GM12878 (cell line): ENCODE results near the gene PDCD1LG2. TPM values are rescaled to one million over a fixed set of nuclear protein-coding genes. Genes with fewer than 3 reads are reported as not detected.

Experiments
- ATAC-seq: fragments of 200-7000 bp; cut with Tn5 transposase; 3 replicates; pipeline ENCODE4 v1.9.1; 2020; ENCODE audit warnings: mild to moderate bottlenecking, moderate library complexity
- BruUV-seq: library from RNA; stranded (reverse); fragments of 400-500 nt; replicated peaks from 2 replicates; lab custom pipeline; 2021; lab: Mats Ljungman, UMichigan
- CTCF ChIA-PET: fragments of 300-600 bp; sonication (Branson Sonifier 250); formaldehyde crosslinking; extraction: SDS; loops from one replicate; lab custom pipeline; 2021; ENCODE audit warnings: inconsistent platforms; lab: Yijun Ruan, JAX
- POLR2A ChIA-PET: fragments of 350-600 bp; formaldehyde crosslinking; extraction: SDS; loops from one replicate; lab custom pipeline; 2021; ENCODE audit warnings: inconsistent platforms; lab: Charles Lee
- RAD21 ChIA-PET: fragments of 300-600 bp; sonication (Branson Sonifier 250); formaldehyde crosslinking; loops from one replicate; lab custom pipeline; 2023; ENCODE audit warnings: antibody characterized with exemption; ENCODE audit not compliant: unreplicated experiment; lab: Charles Lee
- SMC1A ChIA-PET: fragments of 300-600 bp; sonication (Branson Sonifier 250); formaldehyde crosslinking; loops from one replicate; lab custom pipeline; 2023; ENCODE audit not compliant: unreplicated experiment, uncharacterized antibody; lab: Charles Lee
- DNase-seq: peaks from one replicate; pipeline ENCODE4 v3.0.0-alpha.2; 2011; ENCODE audit warnings: low read depth, low spot score
- FAIRE-seq: peaks from 3 replicates; lab custom pipeline; 2011; peaks lifted over from hg19 to GRCh38; lab: Jason Lieb, UNC
- H2AFZ ChIP-seq: 2 replicates; pipeline ENCODE4 v1.6.0; 2011; ENCODE audit warnings: low read depth, low read length, control low read depth; ENCODE audit not compliant: control insufficient read depth
- H3K27ac ChIP-seq: 2 replicates; pipeline ENCODE4 v1.5.1; 2011; ENCODE audit warnings: control low read depth; ENCODE audit not compliant: control insufficient read depth, insufficient read depth
- H3K27me3 ChIP-seq, 2 experiments: replicated peaks in 1 of 2; 2 replicates each; pipeline versions ENCODE4 v1.6.0 to v1.6.1; 2011; ENCODE audit warnings: low read length in 1 of 2; ENCODE audit not compliant: control insufficient read depth in 2 of 2, insufficient read depth in 2 of 2
- H3K36me3 ChIP-seq, 2 experiments: 2 replicates each; pipeline ENCODE4 v1.5.1; 2011; ENCODE audit warnings: low read length in 1 of 2; ENCODE audit not compliant: control insufficient read depth in 2 of 2, insufficient read depth in 2 of 2
- H3K4me1 ChIP-seq: 2 replicates; pipeline ENCODE4 v1.6.1; 2011; ENCODE audit warnings: mild to moderate bottlenecking, low read length, moderate library complexity, mixed read lengths; ENCODE audit not compliant: control insufficient read depth, insufficient read depth
- H3K4me2 ChIP-seq: 2 replicates; pipeline ENCODE4 v1.6.0; 2011; ENCODE audit warnings: control low read depth; ENCODE audit not compliant: control insufficient read depth, insufficient read depth
- H3K4me3 ChIP-seq: fragments of 200-600 bp; sonication (generic); 2 replicates; pipeline ENCODE4 v1.5.1; 2016
- H3K79me2 ChIP-seq: 2 replicates; pipeline ENCODE4 v1.6.0; 2011; ENCODE audit warnings: low read length; ENCODE audit not compliant: control insufficient read depth, insufficient read depth
- H3K9ac ChIP-seq: 2 replicates; pipeline ENCODE4 v1.8.0; 2011; ENCODE audit warnings: low read length, control low read depth, mixed read lengths; ENCODE audit not compliant: control insufficient read depth, insufficient read depth
- H3K9me3 ChIP-seq: replicated peaks from 3 replicates; pipeline ENCODE4 v1.5.1; 2011; ENCODE audit warnings: mild to moderate bottlenecking, low read length; ENCODE audit not compliant: control insufficient read depth, insufficient read depth
- H4K20me1 ChIP-seq: 2 replicates; pipeline ENCODE4 v1.6.0; 2011; ENCODE audit not compliant: control insufficient read depth, insufficient read depth
- ASH2L ChIP-seq: fragments of 300-600, 200-600 bp; sonication (generic); IDR thresholded peaks from 2 replicates; pipeline ENCODE4 v1.6.1; 2017; ENCODE audit warnings: low read depth, mild to moderate bottlenecking, borderline replicate concordance
- EGR1 ChIP-seq, 2 experiments: IDR thresholded peaks; 1 replicate in 1 of 2; 2 replicates in 1 of 2; pipeline ENCODE4 v1.6.1; 2011 to 2012; ENCODE audit warnings: low read depth in 2 of 2, low read length in 2 of 2, borderline replicate concordance in 1 of 2, mild to moderate bottlenecking in 1 of 2, moderate library complexity in 1 of 2
- ELK1 ChIP-seq: IDR thresholded peaks from 2 replicates; pipeline ENCODE4 v1.6.1; 2012; ENCODE audit warnings: low read depth, low read length, improper control_type of control experiment
- FOXK2 ChIP-seq: fragments of 450-650 bp; IDR thresholded peaks from 2 replicates; pipeline ENCODE4 v1.6.1; 2017; ENCODE audit warnings: mild to moderate bottlenecking, moderate library complexity
- FOXM1 ChIP-seq: IDR thresholded peaks from 2 replicates; pipeline ENCODE4 v1.6.1; 2012; ENCODE audit warnings: low read depth, mild to moderate bottlenecking, inconsistent platforms, low read length, moderate library complexity
- LARP7 ChIP-seq: fragments of 450-650 bp; IDR thresholded peaks from 2 replicates; pipeline ENCODE4 v1.6.1; 2017; ENCODE audit warnings: mild to moderate bottlenecking
- MTA3 ChIP-seq: IDR thresholded peaks from 2 replicates; pipeline ENCODE4 v1.6.1; 2012; ENCODE audit warnings: low read length, inconsistent platforms, borderline replicate concordance
- NBN ChIP-seq: fragments of 450-650 bp; IDR thresholded peaks from 2 replicates; pipeline ENCODE4 v1.6.1; 2016
- RCOR1 ChIP-seq: conservative IDR thresholded peaks from 2 replicates; pipeline ENCODE4 v1.6.1; 2012; ENCODE audit warnings: low read depth, low read length, improper control_type of control experiment
- SMARCA5 ChIP-seq: fragments of 450-650 bp; IDR thresholded peaks from 2 replicates; pipeline ENCODE4 v1.6.1; 2017; ENCODE audit warnings: mild to moderate bottlenecking
- STAT3 ChIP-seq: IDR thresholded peaks from 2 replicates; pipeline ENCODE4 v1.6.1; 2011; ENCODE audit warnings: low read depth, low read length, improper control_type of control experiment
- TBL1XR1 ChIP-seq: IDR thresholded peaks from 2 replicates; pipeline ENCODE4 v1.6.1; 2012; ENCODE audit warnings: low read depth, low read length, improper control_type of control experiment
- YY1 ChIP-seq: IDR thresholded peaks from 2 replicates; pipeline ENCODE4 v1.6.1; 2011; ENCODE audit warnings: low read depth, mild to moderate bottlenecking, low read length
- WGBS: methylation state at CpG from one replicate; pipeline ENCODE4 v1.1.6; 2016; ENCODE audit warnings: low lambda C conversion rate; ENCODE audit not compliant: insufficient replicate concordance, insufficient coverage; ENCODE audit errors: missing lambda C conversion rate; 5-methylcytosine and 5-hydroxymethylcytosine counted together
- in situ Hi-C: fragments of 300-500 bp; cut with MboI; formaldehyde crosslinking; loops from 9 replicates; pipeline ENCODE4 v1.14.3; 2018; ENCODE audit warnings: mixed read lengths
- intact Hi-C: fragments of 100-400 bp; cut with micrococcal nuclease; formaldehyde crosslinking; loops from one replicate; pipeline ENCODE4 v1.14.2; 2022; ENCODE audit not compliant: unreplicated experiment
- polyA plus RNA-seq, 11 experiments: library from polyadenylated mRNA; depleted of rRNA in 4 of 11; unstranded in 6 of 11; stranded (reverse) in 5 of 11; fragments of >200 nt; fragmentation: Nextera tagmentation in 4 of 11; fragmentation: Illumina TruSeq in 1 of 11; extraction: Ambion mirVana in 4 of 11; extraction: Trizol in 1 of 11; gene quantifications; 1 replicate in 1 of 11; 2 replicates in 10 of 11; pipeline versions ENCODE4 v1.2.1 to v1.2.3, GENCODE V29; 2011 to 2016; ENCODE audit warnings: inconsistent platforms in 2 of 11, missing spikeins in 2 of 11, low read depth in 1 of 11
- total RNA-seq, 4 experiments: library from RNA; depleted of rRNA in 3 of 4; stranded (reverse); fragments of >200 nt in 3 of 4; fragmentation: Illumina TruSeq in 1 of 4; extraction: Trizol in 1 of 4; gene quantifications; 2 replicates each; pipeline versions ENCODE4 v1.2.1 to v1.2.3, GENCODE V29; 2013 to 2021
- TF ChIP-seq, protein P1 (sequence below): fragments of 450-650 bp; IDR thresholded peaks from 2 replicates; pipeline ENCODE4 v1.6.1; 2017; ENCODE audit warnings: borderline replicate concordance

The PDCD1LG2 gene
- total and polyA plus RNA-seq, 10 of the 15 experiments (the other 5 are each of a cell fraction or from before 2014, with no cell fraction given), result 1.5 to 37.3 (median 3.0) TPM

- Histone ChIP-seq H3K4me3 (no peak overlapping the region), H2AFZ (no peak overlapping the region), H3K4me2 (no peak overlapping the region), H3K9me3 (no peaks in the 10 kb centered on the region), H3K4me1 (peaks cover 6% of the 10 kb centered on the region; the same call in 1 of the 2 replicates), H4K20me1 (no peaks in the 10 kb centered on the region), H3K27ac (no peak overlapping the region), H3K27me3 (no peaks in the 10 kb centered on the region), H3K36me3 (no peaks in the 10 kb centered on the region; a peak in 1 of 4 replicates), H3K9ac (no peak overlapping the region), H3K79me2 (no peaks in the 10 kb centered on the region)
- 78% methylated on average over 4 of the region's 4 CpGs for whole genome bisulfite sequencing
- FAIRE-seq (no peak), ATAC-seq (no peak), DNase-seq (no peak)
- in situ Hi-C loops (no loop called here), intact Hi-C loops (no loop called here)
- ChIA-PET RAD21 (interaction anchor here (1.0 kb wide), 1 partner anchor 32 kb away, joined by 3 read pairs; no protein-coding TSS in a partner anchor), CTCF (interaction anchor here (1.0 to 1.5 kb wide), 2 partner anchors 17 to 21 kb away, joined by 3 to 5 read pairs; no protein-coding TSS in a partner anchor), POLR2A (interaction anchor here (1.7 kb wide), 1 partner anchor 21 kb away, joined by 9 read pairs; no protein-coding TSS in a partner anchor), SMC1A (interaction anchor here (0.7 to 25.5 kb wide), 7 partner anchors 7 to 87 kb away, joined by 3 to 389 read pairs (median 3); no protein-coding TSS in a partner anchor)
- no TSS peak for BruUV-seq
- no peak for TF ChIP-seq TBL1XR1
- no peak for TF ChIP-seq LARP7
- TF ChIP-seq YY1, result no peak
- TF ChIP-seq ASH2L, result no peak
Observed at GRCh38 chr9:5551368-5552150, 41.2 kb downstream of the PDCD1LG2 start.

GRCh38 chr9:5552301-5552700 lies 42.0 kb downstream of the PDCD1LG2 start:
- Histone ChIP-seq H3K36me3 (peaks cover 0 to under 1% of the 10 kb centered on the region in 2 experiments; a peak in 1 of 4 replicates), H3K4me2 (no peak overlapping the region), H3K4me1 (peaks cover 7% of the 10 kb centered on the region), H3K27me3 (no peaks in the 10 kb centered on the region), H3K4me3 (no peak overlapping the region), H3K9me3 (no peaks in the 10 kb centered on the region), H3K9ac (no peak overlapping the region), H3K27ac (no peak overlapping the region), H2AFZ (no peak overlapping the region), H3K79me2 (no peaks in the 10 kb centered on the region), H4K20me1 (no peaks in the 10 kb centered on the region)
- CTCF ChIA-PET, result interaction anchor here (1.0 to 1.5 kb wide), 3 partner anchors 12 to 21 kb away, joined by 3 to 5 read pairs (median 3); no protein-coding TSS in a partner anchor
- FAIRE-seq (no peak), DNase-seq (no peak), ATAC-seq (no peak)
- POLR2A ChIA-PET, result interaction anchor here (1.0 to 1.7 kb wide), 3 partner anchors 11 to 22 kb away, joined by 3 to 9 read pairs (median 6); no protein-coding TSS in a partner anchor
- in situ Hi-C loops, result no loop called here
- intact Hi-C loops, result no loop called here
- RAD21 ChIA-PET, result interaction anchor here (1.0 kb wide), 1 partner anchor 31 kb away, joined by 3 read pairs; no protein-coding TSS in a partner anchor
- BruUV-seq, result no TSS peak
- WGBS, result 55% methylated on average over 3 of the region's 3 CpGs
- SMC1A ChIA-PET, result interaction anchor here (0.7 to 25.5 kb wide), 8 partner anchors 17 to 93 kb away, joined by 3 to 389 read pairs (median 4); no protein-coding TSS in a partner anchor
- TF ChIP-seq FOXK2 (no peak), NBN (no peak), SMARCA5 (no peak), RCOR1 (no peak), STAT3 (no peak), EGR1 (IDR thresholded peaks at IDR 0.05; ENCODE audit: borderline replicate concordance in 1 of 2, low read depth in 2 of 2, low read length in 2 of 2) (no peak), ELK1 (no peak), FOXM1 (no peak), MTA3 (no peak)
- TF ChIP-seq, protein P1, sequence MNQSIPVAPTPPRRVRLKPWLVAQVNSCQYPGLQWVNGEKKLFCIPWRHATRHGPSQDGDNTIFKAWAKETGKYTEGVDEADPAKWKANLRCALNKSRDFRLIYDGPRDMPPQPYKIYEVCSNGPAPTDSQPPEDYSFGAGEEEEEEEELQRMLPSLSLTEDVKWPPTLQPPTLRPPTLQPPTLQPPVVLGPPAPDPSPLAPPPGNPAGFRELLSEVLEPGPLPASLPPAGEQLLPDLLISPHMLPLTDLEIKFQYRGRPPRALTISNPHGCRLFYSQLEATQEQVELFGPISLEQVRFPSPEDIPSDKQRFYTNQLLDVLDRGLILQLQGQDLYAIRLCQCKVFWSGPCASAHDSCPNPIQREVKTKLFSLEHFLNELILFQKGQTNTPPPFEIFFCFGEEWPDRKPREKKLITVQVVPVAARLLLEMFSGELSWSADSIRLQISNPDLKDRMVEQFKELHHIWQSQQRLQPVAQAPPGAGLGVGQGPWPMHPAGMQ, result no peak
